ENCODE data around the gene AGA. TPM values are rescaled to one million over a fixed set of nuclear protein-coding genes. Genes with fewer than 3 reads are reported as not detected.

The AGA gene
- total RNA-seq, 1 experiment from 2014 or later = 7.6 TPM

- Histone ChIP-seq H3K9me2 (ENCODE audit: insufficient read depth) (no peaks in the 10 kb centered on the region), H4K20me1 (ENCODE audit: insufficient read depth) (no peaks in the 10 kb centered on the region), H3K4me3 (replicated peaks in 1 of 2; ENCODE audit: low read depth in 1 of 2, low read length in 2 of 2) (no peak overlapping the region), H2AFZ (ENCODE audit: low read depth, low read length, poor library complexity, severe bottlenecking) (no peak overlapping the region), H3K79me2 (ENCODE audit: insufficient read depth, low read length) (no peaks in the 10 kb centered on the region), H3K4me2 (ENCODE audit: low read length) (peak overlapping the region; percentile 2; the same call in 1 of the 2 replicates), H3K36me3 (ENCODE audit: control insufficient read depth in 1 of 2, insufficient read depth in 2 of 2, low read length in 2 of 2) (no peaks in the 10 kb centered on the region), H3K9ac (ENCODE audit: low read length) (no peak overlapping the region), H3K27me3 (ENCODE audit: insufficient read depth, low read length) (no peaks in the 10 kb centered on the region), H3K9me3 (ENCODE audit: control insufficient read depth in 1 of 2, insufficient read depth in 1 of 2, low read depth in 1 of 2, low read length in 2 of 2) (no peaks in the 10 kb centered on the region), H3K4me1 (ENCODE audit: control insufficient read depth in 1 of 2, insufficient read depth in 2 of 2, low read length in 2 of 2) (peaks cover 0 to 9% of the 10 kb centered on the region in 2 experiments; a peak in 1 of 4 replicates), H3K27ac (ENCODE audit: low read depth, low read length) (no peak overlapping the region)
- TF ChIP-seq POLR2A (IDR thresholded peaks at IDR 0.05; ENCODE audit: borderline replicate concordance, extremely low read depth, insufficient read depth, insufficient read length) (no peak), EGR1 (IDR thresholded peaks at IDR 0.05; ENCODE audit: low read depth) (no peak), EZH2 (IDR thresholded peaks at IDR 0.05) (no peak), YY1 (IDR thresholded peaks at IDR 0.05; ENCODE audit: extremely low read depth, insufficient replicate concordance, low read depth, low read length) (no peak), TCF7L2 (IDR thresholded peaks at IDR 0.05; ENCODE audit: borderline replicate concordance, extremely low read depth, insufficient read depth, insufficient read length) (no peak), ELF1 (IDR thresholded peaks at IDR 0.05; ENCODE audit: borderline replicate concordance, low read depth) (no peak), MAX (IDR thresholded peaks at IDR 0.05) (no peak), POLR2AphosphoS5 (IDR thresholded peaks at IDR 0.05; ENCODE audit: low read depth, low read length) (no peak), EZH2phosphoT487 (IDR thresholded peaks at IDR 0.05; ENCODE audit: borderline replicate concordance) (no peak), RAD21 (IDR thresholded peaks at IDR 0.05; ENCODE audit: low read depth) (no peak), CTCF (IDR thresholded peaks at IDR 0.05 in 2 of 3, conservative IDR thresholded peaks at IDR 0.05 in 1 of 3; ENCODE audit: borderline replicate concordance in 1 of 3, insufficient read depth in 1 of 3, low read depth in 2 of 3, low read length in 2 of 3) (no peak), ZNF274 (IDR thresholded peaks at IDR 0.05; ENCODE audit: low read depth, low read length) (no peak), CBX3 (IDR thresholded peaks at IDR 0.05; ENCODE audit: low read depth) (no peak)
- ATAC-seq = peak; percentile 55; the same call in 1 of the 2 replicates
- ChIA-PET POLR2A (no interaction called here), CTCF (no interaction called here), RAD21 (ENCODE audit: low non-redundant PET in 1 of 2, low total read pairs in 2 of 2, uncharacterized antibody in 2 of 2, unreplicated experiment in 2 of 2) (no interaction called here)
- intact Hi-C loops (cut with micrococcal nuclease) = no loop called here
- no TSS peak for BruUV-seq (replicated peaks)
- peak; percentile 23 for DNase-seq (ENCODE audit: low read depth, low spot score)
These were observed 42.4 kb upstream of the AGA start for GRCh38 chr4:177484613-177485021.
